Measurements from ENCODE around the gene KCNG1.

- no peak for TF ChIP-seq EZH2 (IDR thresholded peaks at IDR 0.05; ENCODE audit: borderline replicate concordance, insufficient read depth, low read depth, low read length, poor library complexity, severe bottlenecking)
- TF ChIP-seq, protein P1, sequence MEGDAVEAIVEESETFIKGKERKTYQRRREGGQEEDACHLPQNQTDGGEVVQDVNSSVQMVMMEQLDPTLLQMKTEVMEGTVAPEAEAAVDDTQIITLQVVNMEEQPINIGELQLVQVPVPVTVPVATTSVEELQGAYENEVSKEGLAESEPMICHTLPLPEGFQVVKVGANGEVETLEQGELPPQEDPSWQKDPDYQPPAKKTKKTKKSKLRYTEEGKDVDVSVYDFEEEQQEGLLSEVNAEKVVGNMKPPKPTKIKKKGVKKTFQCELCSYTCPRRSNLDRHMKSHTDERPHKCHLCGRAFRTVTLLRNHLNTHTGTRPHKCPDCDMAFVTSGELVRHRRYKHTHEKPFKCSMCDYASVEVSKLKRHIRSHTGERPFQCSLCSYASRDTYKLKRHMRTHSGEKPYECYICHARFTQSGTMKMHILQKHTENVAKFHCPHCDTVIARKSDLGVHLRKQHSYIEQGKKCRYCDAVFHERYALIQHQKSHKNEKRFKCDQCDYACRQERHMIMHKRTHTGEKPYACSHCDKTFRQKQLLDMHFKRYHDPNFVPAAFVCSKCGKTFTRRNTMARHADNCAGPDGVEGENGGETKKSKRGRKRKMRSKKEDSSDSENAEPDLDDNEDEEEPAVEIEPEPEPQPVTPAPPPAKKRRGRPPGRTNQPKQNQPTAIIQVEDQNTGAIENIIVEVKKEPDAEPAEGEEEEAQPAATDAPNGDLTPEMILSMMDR (IDR thresholded peaks at IDR 0.05): no peak
Measured at GRCh38 chr20:51009303-51010042, 13.4 kb downstream of the KCNG1 start.
